ENCODE data around the gene INSR.
"Not testable (repeated sequence)": the region's sequence is repeated elsewhere in the genome, so short reads cannot be mapped to it uniquely, and the experiment has no call there.

The INSR gene

GRCh38 chr19:7224209-7224686 lies 70.0 kb downstream of the INSR start:
- no peak for DNase-seq (ENCODE audit: low read depth, low spot score)

- no peak for DNase-seq (ENCODE audit: low read depth, low spot score)
Observed at GRCh38 chr19:7223429-7223828, 70.8 kb downstream of the INSR start.

- no peak for DNase-seq (ENCODE audit: low read depth, low spot score)
Observed at GRCh38 chr19:7219056-7219455, 75.2 kb downstream of the INSR start.

GRCh38 chr19:7217861-7218260 lies 76.4 kb downstream of the INSR start:
- DNase-seq (ENCODE audit: low read depth, low spot score) = no peak

- DNase-seq (ENCODE audit: low read depth, low spot score) = no peak
Observed at GRCh38 chr19:7216373-7216902, 77.8 kb downstream of the INSR start.

- DNase-seq (ENCODE audit: low read depth, low spot score) = no peak
Observed at GRCh38 chr19:7215176-7215575, 79.0 kb downstream of the INSR start.

- no peak for DNase-seq (ENCODE audit: low read depth, low spot score)
Observed at GRCh38 chr19:7214324-7215089, 79.7 kb downstream of the INSR start.

- no peak for DNase-seq (ENCODE audit: low read depth, low spot score)
Observed at GRCh38 chr19:7213628-7214323, 80.4 kb downstream of the INSR start.

- DNase-seq (ENCODE audit: low read depth, low spot score) = no peak
Observed at GRCh38 chr19:7211191-7211951, 82.8 kb downstream of the INSR start.

GRCh38 chr19:7210359-7210758 lies 83.9 kb downstream of the INSR start:
- DNase-seq (ENCODE audit: low read depth, low spot score) = no peak

GRCh38 chr19:7209597-7210325 lies 84.5 kb downstream of the INSR start:
- DNase-seq (ENCODE audit: low read depth, low spot score) = not testable (repeated sequence)

- DNase-seq (ENCODE audit: low read depth, low spot score) = not testable (repeated sequence)
Observed at GRCh38 chr19:7209036-7209435, 85.2 kb downstream of the INSR start.

GRCh38 chr19:7203332-7203731 lies 90.9 kb downstream of the INSR start:
- no peak for DNase-seq (ENCODE audit: low read depth, low spot score)

- DNase-seq (ENCODE audit: low read depth, low spot score) = no peak
Observed at GRCh38 chr19:7202888-7203287, 91.3 kb downstream of the INSR start.

- DNase-seq (ENCODE audit: low read depth, low spot score) = no peak
Observed at GRCh38 chr19:7200736-7201135, 93.5 kb downstream of the INSR start.

GRCh38 chr19:7199613-7200533 lies 94.3 kb downstream of the INSR start:
- no peak for DNase-seq (ENCODE audit: low read depth, low spot score)

- DNase-seq (ENCODE audit: low read depth, low spot score) = peak; percentile 68
Observed at GRCh38 chr19:7197760-7198696, 96.2 kb downstream of the INSR start.

- peak; percentile 69 for DNase-seq (ENCODE audit: low read depth, low spot score)
Observed at GRCh38 chr19:7197119-7197759, 97.0 kb downstream of the INSR start.

- DNase-seq (ENCODE audit: low read depth, low spot score) = no peak
Observed at GRCh38 chr19:7196763-7197118, 97.5 kb downstream of the INSR start.

All from smooth muscle cell of the brain vasculature (primary cell).